Left ventricle myocardium superior (tissue), 1 donor: ENCODE data around the gene DCPS. TPM values are rescaled to one million over a fixed set of nuclear protein-coding genes. Genes with fewer than 3 reads are reported as not detected.
"Not testable (repeated sequence)": the region's sequence is repeated elsewhere in the genome, so short reads cannot be mapped to it uniquely, and the experiment has no call there.

ENCODE experiments used
- ATAC-seq: fragments of 200-7000 bp; cut with Tn5 transposase; one replicate; pipeline ENCODE4 v1.9.1; 2020; ENCODE audit warnings: mild to moderate bottlenecking, moderate library complexity
- DNase-seq: peaks from one replicate; pipeline ENCODE4 v3.0.0-alpha.2; 2020
- intact Hi-C: fragments of 100-400 bp; cut with micrococcal nuclease; formaldehyde crosslinking; loops from one replicate; pipeline ENCODE4 v1.11.0; 2022
- total RNA-seq: library from RNA; stranded (reverse); fragmentation: NEBNext Ultra II Directional; extraction: Animal tissue kit (Norgen Biotek cat#: 25700); gene quantifications from one replicate; pipeline ENCODE4 v1.2.1, GENCODE V29; 2021
- donor health status: DM: no; HTN: yes; CAD: no; lungs with severe emphysema.

The DCPS gene
- total RNA-seq, 1 donor from 2014 or later: 11.1 TPM

GRCh38 chr11:126352934-126353801, 49.3 kb downstream of the DCPS start:
- no peak for ATAC-seq
- DNase-seq: no peak
- intact Hi-C loops: no loop called here

GRCh38 chr11:126354631-126355323, 50.9 kb downstream of the DCPS start:
- DNase-seq: peak; percentile 17
- ATAC-seq: no peak
- intact Hi-C loops: no loop called here

GRCh38 chr11:126355324-126355925, 51.6 kb downstream of the DCPS start, which contains the start of gene ST3GAL4:
Gene ST3GAL4 (plus strand): TSS chr11:126355686. CDS start chr11:126406156, 50,470 bp downstream.
- ATAC-seq (peak; percentile 82), DNase-seq (peak; percentile 92)
- intact Hi-C loops: no loop called here

- peak; percentile 31 for ATAC-seq
Measured at GRCh38 chr11:126355926-126356897, 52.4 kb downstream of the DCPS start.

GRCh38 chr11:126357055-126357962, 53.4 kb downstream of the DCPS start:
- ATAC-seq (no peak), DNase-seq (peak; percentile 49)
- intact Hi-C loops: no loop called here

More at GRCh38 chr11:126355926-126356897, 52.4 kb downstream of the DCPS start:
- intact Hi-C loops: no loop called here
- peak; percentile 73 for DNase-seq

- no peak for ATAC-seq
- intact Hi-C loops: no loop called here
- peak; percentile 43 for DNase-seq
Measured at GRCh38 chr11:126357969-126358762, 54.3 kb downstream of the DCPS start.

GRCh38 chr11:126358763-126359160, 54.9 kb downstream of the DCPS start:
- peak; percentile 19 for DNase-seq
- no peak for ATAC-seq
- intact Hi-C loops: no loop called here

GRCh38 chr11:126359431-126360048, 55.7 kb downstream of the DCPS start:
- peak; percentile 86 for DNase-seq
- peak; percentile 42 for ATAC-seq
- intact Hi-C loops: no loop called here

- DNase-seq (no peak), ATAC-seq (no peak)
- intact Hi-C loops: no loop called here
Measured at GRCh38 chr11:126360049-126360446, 56.2 kb downstream of the DCPS start.

DNA sequence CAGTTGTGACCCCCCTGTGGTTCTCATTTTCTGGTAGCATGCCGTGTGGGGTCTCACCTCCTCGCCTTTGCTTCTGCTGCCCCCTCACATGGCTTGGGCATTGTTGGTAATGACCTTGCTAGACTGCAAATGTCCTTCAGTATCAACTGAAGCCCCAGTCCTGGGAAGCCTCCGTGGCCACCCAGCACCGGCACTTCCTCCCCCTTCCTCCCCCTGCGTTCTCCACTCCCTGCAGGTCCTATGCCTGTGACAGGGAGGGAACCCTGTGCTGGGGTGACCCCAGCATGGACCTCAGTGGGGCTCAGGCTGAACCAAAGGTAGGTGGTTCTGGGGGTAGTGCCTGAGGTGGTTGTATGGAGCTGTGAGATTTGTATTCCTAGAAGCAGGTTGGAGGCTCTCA, 57.5 kb downstream of the DCPS start:
- no peak for ATAC-seq

GRCh38 chr11:126362879-126363655, 59.2 kb downstream of the DCPS start:
- DNase-seq: no peak

More for the DNA sequence above, 57.5 kb downstream of the DCPS start:
- intact Hi-C loops: no loop called here
- DNase-seq: peak; percentile 29

DNA sequence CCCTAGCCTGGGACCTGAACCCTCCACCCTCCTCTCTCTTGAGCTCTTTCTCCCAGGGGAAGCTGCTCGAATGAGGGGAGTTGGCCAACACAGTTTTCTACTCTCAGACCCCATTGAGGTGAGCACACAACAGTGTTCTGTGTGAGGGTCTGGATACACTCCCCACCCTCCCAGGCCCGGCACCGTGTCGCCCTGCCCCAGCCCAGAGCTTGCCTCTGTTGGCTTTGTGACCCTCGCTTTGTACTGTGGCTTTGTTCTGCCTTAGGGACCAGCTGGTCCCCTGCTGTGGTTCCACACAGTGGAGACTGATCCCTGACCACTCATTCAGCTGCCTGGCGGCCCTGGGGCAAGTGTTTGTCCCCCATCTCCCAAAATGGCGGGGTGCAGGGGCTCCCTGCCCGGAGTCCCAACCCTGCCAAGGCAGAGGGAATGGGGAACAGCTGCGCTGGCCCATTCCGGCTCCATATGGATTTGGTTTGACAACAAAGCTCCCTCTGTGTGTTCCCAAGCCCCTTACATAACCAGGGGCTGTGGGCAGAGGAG, 59.9 kb downstream of the DCPS start:
- DNase-seq: peak; percentile 63
- intact Hi-C loops: no loop called here
- ATAC-seq: no peak

More at GRCh38 chr11:126362879-126363655, 59.2 kb downstream of the DCPS start:
- no peak for ATAC-seq
- intact Hi-C loops: no loop called here

- ATAC-seq: peak; percentile 7
- intact Hi-C loops, DNase-seq: not testable (repeated sequence)
Measured at GRCh38 chr11:126364735-126365134, 60.9 kb downstream of the DCPS start.

- intact Hi-C loops, ATAC-seq: not testable (repeated sequence)
- peak; percentile 60 for DNase-seq
Measured at GRCh38 chr11:126365508-126365907, 61.6 kb downstream of the DCPS start.

DNA sequence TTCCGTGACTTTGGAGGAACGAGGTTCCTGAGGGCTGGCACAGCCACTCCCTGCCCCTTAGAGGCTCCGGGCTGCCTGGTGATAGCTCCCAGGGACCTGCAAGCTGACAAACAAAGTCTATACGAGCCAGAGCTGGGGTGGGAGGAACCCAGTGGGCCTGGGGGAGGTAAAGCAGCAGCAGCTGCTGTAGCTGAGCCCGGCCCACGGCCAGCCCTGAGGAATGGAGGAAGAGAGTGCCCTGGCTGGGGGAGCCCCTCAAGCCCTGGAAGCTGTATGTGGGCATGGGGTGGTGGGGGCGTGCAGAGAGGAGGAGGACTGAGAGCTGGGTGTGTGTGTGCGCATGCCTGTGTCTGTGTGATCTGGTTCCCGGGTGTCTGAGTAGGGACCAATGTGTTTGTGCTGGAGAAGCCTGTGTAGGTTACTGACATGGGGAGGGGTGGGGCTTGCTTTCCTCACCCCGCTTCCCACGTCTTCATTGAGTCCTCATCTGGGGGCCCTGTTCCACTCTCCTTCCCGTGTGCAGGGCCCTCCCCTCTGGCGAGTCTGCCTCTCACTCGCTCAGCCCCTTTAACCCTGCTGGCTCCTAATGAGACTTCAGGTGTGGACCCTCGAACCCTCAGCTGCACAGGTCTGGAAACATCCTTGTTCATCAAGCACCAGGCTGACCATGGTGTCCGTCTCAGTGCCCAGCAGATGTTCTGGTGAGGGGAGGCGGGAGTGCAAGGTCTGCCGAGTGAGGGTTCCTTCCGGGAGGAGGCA, 62.4 kb downstream of the DCPS start:
- ATAC-seq (peak; percentile 61), DNase-seq (peak; percentile 66)
- intact Hi-C loops: no loop called here
